GM19239 (cell line): ENCODE results near the gene ADAP1.

Experiments
- DNase-seq: peaks from one replicate; pipeline ENCODE4 v3.0.0; 2011; ENCODE audit warnings: low spot score; ENCODE audit not compliant: insufficient read length
- FAIRE-seq: peaks from 2 replicates; lab custom pipeline; 2011; peaks lifted over from hg19 to GRCh38; lab: Jason Lieb, UNC

ADAP1 gene

DNA sequence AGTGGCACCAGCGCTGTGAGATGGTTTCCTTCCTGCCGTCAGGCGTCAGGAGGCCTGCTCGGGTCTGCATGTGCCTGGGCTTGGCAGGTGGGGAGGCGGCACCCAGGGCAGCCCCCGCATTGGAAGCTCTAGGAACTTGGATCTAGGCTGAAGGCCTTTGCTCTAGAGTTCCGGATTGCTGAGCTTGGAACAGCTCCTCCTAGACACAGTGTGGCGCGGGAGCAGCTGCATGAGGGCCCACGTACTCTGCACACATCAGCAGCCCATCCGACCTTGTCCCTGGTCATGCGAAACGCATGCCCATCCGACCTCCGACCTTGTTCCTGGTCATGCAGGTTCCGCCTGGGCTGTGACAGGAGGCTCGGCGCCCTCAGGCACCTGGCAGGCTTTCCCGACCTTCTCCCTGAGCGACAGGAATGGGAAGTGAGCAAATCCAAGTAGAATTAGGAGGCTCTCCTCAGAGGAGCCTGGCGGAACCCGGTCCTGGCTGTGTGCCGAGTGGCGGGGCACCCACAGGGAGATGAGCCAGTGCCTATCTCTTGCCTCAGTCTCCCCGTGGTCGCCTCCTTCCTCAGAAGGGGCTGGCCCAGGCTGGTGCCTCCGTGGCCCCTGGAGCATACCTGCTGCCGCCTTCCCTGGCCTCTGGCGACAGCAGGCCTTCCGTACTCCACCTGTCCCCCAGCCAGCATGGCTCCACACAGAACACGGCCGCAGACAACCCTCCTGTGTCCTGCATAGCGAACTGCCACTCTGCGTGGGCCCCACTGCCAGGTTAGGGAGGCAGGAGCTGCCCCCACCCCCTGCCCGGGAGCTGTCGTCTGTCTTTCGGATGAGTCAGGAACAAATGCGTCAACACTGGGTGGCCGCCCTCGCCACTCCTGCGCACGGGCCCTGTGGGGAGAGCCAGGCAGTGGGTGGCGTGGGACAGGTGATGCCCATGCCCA lies 66.1 kb downstream of the ADAP1 start:
- FAIRE-seq (no peak), DNase-seq (no peak)

DNA sequence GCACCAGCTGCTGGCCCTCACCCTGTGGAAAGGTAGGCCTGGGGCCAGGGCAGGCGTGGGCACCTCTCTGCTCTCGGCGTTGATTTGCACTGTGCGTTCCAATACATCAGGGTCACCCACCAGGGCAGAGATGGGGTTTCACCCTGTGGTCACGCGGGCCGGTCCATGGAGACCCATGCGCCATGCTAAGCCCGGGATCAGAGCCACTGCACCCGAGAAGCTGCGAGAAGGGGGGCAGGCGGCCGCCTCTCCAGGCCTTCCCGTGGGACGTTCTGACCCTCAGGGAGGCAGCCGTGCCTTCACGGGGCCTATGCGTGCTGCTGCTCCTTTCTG lies 67.0 kb downstream of the ADAP1 start:
- FAIRE-seq (no peak), DNase-seq (no peak)

DNA sequence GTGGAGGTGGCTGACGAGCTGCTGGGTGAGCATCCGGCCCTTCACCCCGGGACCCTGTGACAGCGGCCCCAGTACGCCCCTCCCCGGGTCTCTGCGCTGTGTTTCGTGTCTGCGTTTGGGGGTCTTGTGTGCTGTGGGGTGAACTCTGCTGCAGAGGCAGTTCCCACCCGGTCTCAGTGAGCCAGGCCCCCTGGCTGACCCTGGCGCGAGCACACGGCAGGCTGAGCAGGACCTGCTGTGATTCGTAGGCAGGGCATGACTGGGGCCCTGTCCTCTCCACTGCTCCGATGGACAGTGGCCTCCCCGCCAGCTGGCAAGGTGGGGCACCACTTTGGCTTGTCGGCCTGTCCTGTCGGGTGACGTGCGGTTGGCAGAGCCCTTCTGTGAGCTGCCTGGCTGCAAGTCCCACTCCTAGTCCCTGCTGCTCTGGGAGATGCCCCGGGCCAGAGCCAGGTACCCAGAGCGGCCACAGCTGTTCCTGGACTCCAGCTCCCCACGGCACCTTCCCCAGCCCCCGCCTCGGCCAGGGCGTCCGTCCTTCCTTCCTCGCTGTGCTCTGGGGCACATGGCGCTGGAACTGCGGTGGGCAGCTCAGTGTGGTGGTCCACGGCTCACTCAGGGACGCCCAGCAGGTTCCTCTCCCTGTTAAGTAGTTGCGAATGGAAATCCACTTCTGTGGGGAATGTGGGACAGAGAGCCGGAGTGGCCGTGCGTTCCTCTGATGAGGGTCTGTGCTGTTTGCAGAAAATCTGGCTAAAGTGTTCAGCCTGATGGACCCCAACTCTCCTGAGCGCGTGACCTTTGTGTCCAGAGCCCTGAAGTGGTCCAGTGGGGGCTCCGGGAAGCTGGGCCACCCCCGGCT lies 67.6 kb downstream of the ADAP1 start:
- FAIRE-seq (no peak), DNase-seq (no peak)

DNA sequence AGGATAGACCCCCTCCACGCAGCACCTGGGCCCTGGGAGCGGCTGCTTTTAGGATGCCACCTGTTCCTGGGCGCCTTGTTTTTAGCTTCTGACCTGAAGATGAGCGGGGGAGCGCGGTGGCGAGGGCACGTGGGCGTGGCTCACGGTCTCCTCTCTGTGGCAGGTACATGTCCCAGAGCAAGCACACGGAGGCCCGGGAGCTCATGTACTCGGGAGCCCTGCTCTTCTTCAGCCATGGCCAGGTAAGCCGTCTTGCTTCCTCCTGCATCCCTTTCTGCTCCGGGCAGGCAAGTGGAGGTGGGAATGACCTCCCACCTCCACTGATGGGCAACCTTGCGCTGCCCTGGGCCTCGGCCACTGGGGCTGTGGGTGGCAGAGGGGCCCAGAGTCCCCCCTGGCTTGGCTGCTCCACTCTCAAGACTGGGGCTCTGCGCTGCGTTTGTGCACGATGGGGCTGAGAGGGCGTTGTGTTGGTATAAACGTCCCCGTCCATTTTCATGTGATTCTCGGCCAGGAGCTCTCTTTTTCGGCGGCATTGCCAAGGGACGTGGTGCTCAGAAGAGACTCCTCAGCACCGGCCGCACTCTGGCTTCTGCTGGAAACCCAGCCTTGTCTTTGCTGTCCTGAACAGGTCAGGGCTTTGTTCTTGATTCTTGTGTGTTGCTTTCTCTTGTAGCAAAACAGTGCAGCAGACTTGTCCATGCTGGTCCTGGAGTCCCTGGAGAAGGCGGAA lies 68.4 kb downstream of the ADAP1 start:
- DNase-seq: no peak
- no peak for FAIRE-seq

DNA sequence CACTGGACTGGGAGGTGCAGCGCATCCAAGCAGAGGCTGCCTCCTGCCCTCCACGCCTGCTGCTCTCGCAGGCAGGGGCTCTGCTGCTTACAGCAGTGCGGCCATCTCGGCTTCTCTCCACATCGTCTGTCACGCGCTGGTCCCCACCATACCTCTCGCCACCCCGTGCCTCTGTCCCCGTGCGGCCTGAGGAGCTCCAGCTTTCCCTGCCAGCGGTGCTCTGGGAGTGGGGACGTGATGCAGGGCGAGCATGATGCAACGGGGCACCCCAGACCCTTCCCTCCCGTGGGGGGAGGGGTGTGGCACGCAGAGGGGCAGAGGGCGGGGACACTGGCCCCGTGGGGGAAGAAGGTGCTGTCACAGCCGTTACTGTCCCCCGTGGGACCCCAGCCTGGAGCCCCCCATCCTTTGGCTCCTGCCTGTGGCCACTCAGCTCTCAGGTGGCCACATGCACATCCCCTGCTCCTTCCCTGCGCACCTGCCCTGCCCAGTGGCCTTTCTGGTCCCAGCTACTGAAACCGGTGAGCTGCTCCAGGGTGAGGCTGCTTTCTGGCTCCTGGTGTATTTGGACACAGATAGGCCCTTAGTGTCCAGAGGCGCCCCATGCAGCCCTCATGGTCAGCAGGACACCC lies 69.1 kb downstream of the ADAP1 start:
- DNase-seq: no peak
- no peak for FAIRE-seq

DNA sequence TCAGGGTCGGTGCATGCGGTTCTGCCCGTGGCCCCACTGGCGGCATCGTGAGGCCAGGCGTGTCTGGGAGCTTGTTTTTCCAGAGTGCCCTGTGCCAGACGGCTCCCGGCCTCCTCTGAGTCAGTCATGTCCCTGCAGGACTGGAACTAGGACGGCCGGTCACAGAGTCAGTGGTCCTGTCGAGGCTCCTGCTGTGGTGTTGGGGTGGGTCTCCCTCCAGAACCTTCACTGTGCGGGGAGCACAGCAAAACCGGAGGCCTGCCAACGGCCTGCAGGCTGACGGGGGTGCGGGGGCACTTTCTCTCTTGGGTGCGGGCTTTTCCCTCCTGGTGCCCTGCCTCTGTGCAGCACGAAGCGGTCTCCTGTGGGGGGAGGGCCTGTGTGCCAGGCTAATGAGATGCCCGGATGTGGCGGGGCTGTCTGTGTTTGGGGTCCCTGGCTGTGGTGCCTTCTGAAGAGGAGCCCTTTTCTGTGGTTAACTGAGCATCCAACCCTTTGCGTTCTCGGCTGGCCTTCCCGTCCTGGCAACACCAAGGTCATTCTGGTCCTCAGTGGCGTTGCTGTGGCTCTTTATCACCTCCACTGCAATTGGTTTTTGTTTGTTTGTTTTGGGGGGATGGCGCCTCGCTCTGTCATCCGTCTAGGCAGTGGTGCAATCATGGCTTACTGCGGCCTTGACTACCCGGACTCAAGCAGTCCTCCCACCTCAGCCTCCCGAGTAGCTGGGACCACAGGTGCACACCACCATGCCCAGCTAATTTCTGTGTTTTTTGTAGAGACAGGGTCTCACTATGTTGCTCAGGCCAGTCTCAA lies 70.1 kb downstream of the ADAP1 start:
- no peak for DNase-seq
- FAIRE-seq: no peak

DNA sequence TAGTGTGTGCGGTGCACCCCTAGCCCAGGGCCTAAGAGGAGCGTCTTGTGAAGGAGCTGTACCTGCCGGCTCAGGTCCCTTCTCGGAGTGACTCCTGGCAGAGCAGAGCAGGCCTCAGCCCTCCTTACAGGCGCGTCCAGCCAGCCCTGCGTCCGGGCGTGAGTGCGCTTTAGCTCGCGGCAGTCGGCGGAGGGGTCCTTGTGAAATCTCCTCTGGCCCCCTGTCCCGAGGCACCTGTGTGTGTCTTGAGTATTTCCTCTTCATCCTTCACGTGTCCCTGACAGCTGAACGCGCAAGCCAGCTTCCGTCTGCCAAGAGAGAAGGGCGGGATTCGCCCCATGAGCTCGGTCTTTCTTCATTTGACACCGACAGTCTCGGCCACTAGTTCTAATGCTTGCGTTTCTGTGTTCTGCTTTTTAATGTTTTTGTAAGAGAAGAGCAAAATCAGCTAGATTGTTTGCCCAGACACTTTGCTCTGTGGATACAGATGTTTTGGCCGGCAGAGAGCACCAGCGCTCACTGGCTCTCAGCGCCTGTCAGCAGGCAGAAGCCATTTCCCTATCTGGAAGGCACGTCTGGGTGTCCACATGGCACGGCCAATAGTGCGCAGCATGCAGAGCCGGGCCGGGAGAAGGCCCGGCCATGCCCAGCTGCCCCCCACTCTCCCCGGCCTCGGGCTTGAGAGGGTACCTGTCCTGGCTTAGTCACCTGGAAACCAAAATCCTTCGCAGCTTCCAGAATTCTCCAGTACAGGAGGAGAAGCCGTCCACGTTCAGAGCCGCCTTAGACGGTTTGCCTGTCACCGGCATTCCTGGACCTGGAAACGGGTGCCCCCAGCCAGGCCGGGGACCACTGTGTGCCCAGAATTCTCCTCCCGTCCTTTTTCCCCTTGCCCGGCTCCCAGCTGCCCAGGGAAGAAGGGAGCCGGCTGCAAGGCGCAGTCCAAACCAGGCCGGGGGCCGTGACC lies 71.1 kb downstream of the ADAP1 start:
- FAIRE-seq (no peak), DNase-seq (no peak)

DNA sequence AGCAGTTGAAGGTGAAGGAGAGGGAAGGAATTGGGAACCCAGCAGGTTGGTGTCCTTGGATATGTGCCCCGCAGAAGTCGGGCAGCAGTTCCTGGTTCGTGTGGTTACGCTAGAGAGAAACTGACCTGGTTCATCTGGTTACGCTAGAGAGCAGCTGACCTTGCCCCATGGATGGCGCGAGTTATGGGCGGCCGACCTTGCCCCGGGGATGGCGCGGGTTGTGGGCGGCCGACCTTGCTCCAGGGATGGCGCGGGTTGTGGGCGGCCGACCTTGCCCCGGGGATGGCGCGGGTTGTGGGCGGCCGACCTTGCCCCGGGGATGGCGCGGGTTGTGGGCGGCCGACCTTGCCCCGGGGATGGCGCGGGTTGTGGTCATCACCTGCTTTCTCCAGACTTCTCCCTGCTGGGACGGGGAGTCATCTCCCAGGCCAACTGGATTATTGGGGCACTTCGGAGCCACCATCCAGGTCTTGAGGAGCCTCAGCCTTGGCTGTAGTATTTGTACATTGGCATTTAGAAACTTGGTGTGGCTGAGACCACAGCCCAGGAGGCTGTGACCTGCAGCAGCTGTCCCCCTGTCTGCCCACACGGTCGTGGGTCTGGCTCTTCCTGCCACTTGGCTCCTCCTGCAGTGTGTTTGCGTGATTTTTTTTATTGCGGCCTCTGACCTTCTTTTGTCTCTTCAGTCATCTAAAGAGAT lies 72.0 kb downstream of the ADAP1 start:
- DNase-seq (no peak), FAIRE-seq (no peak)

DNA sequence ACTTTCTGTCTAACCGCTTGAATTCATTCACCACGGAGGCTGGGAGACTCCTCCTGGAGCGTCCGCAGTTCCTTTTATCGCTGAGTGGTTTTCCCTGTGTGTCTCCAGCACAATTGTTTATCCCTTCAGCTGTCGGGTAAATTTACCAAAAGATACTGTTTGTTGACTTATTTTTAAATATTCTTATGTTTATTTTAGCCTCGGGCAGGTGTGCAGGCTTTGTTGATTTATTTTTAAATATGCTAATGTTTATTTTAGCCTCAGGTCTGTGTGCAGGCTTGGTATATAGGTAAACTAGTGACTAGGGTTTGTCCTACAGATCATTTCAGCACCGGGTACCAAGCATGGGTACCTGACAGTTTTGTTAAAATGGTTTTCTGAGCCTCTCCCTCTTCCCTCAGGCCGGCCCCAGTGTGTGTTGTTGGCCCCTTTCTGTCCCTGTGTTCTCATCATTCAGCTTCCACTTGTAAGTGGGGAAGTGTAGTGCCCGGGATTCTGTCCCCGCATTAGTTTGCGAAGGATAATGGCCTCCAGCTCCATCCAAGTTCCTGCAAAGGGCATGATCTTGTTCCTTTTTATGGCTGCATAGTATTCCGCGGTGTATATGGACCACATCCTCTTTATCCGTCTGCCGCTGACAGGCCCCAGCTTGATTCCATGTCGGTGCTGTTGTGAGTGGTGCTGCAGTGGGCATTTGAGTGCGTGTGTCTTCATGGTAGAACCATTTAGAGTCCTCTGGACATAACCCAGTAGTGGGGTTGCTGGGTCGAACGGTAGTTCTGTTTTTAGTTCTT lies 72.8 kb downstream of the ADAP1 start:
- FAIRE-seq (no peak), DNase-seq (no peak)

DNA sequence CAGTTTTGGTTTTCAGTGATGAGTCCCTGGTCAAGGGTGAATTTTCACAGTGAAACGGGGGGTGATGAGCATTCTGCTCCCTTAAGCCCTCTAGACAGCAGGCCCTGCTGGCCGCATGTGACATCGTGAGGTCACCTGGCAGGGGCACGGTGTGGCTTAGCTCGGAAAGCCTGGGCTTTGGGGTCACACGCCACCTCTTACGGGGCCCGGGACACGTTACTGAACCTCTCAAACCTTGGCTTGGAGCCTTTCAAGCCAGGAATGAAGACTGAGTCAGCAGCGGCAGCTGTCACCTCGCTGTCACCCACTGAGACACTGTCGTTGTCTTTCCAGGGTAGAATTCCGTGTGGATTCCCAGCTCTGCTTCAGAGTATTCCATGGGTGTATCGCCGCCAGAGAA lies 74.0 kb downstream of the ADAP1 start:
- FAIRE-seq (no peak), DNase-seq (no peak)

DNA sequence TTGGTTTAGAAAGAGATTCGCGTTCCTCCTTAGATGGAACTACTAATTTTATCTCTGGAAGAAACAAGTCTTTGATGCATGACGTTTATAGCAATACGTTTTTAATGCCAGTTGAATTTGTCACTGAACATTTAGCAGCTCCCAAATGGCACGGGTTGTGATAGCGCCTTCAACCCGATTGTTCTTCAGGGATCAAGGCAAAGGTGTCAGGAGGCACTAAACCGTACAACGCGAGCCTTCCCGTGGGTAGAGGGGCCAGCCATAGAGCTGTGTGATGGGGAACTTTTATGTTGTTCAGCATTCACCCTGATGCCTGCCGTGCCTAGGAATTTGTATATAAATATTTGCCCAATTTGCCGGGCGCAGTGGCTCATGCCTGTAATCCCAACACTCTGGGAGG lies 74.8 kb downstream of the ADAP1 start:
- FAIRE-seq: no peak

DNA sequence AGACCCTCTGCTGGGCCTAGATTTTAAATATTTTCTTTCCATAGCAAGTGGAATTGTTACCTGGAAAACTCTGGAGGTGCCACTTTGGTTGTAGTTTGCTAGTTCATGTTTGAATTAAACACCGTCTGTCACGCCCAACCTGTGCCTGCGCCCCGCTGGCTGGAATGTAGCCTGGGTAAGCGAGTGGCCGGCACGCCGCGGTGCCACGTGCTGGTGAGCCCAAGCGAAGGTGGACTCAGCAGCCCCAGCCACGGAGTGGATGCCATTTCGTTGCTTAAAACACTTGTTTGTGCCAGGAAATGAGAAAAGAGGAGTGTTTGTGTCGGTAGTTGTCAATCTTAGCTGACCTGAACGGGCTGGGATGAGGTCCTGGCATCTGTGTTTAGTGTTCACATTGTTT lies 75.4 kb downstream of the ADAP1 start:
- FAIRE-seq (no peak), DNase-seq (no peak)

More for the DNA sequence above, 74.8 kb downstream of the ADAP1 start:
- no peak for DNase-seq

DNA sequence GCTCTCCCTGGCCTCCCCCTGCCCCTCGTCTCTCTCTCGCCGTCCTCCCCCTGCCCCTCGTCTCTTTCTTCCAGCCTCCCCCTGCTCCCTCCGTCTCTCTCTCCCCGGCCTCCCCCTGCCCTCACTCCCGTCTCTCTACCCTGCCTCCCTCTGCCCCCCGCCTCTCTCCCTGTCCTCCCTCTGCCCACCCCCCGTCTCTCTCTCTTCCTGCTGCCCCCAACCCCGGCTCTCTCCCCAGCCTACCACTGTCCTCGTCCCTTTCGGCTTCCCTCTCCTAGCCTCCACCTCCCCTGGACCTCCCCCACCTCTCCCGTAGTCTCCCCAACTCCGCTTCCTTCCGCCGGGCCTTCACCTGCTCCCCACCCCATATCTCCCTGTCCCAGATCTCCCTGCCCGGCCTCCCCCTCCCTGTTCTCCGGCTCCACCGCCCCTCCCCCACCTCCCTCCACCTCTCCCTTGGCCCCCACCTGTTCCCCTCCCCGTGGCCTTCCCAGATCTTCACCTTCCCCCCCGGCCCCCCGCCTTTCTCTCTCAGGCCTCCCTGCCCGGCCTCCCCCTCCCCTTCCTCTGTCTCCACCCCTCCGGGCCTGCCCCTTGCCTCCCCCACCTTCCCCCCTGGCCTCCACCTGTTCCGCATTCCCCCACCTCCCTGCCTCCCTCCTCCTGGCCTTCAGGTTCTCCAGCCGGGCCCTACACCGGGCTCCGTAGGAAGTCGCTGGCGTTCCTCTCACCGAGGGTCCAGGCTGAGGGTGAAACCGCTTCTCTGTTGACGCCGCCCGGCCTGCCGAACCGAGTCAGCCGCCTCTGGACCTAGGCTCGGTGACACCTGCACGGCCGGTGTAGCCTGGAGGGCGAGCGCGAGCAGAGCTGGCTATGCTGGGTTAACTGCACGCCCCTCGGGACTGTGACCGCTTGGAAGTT lies 76.9 kb downstream of the ADAP1 start:
- DNase-seq (no peak), FAIRE-seq (no peak)

DNA sequence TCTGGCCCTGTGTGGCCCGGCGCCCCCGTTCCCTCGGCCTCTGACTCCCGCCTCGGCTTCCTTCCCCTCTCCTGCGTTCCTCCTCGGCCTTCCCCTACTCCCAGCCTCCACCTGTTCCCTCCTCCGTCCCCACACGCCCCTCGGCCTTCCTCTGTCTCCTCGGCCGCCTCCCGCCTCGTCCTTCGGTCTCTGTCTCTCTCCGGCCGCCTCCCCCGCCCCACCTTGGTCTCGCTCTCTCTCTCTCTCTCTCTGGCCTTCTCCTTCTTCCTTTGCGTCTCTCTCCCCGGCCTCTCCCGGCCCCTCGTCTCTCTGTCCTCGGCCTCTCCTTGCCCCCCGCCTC lies 77.5 kb downstream of the ADAP1 start:
- DNase-seq (no peak), FAIRE-seq (peak; percentile 39)

DNA sequence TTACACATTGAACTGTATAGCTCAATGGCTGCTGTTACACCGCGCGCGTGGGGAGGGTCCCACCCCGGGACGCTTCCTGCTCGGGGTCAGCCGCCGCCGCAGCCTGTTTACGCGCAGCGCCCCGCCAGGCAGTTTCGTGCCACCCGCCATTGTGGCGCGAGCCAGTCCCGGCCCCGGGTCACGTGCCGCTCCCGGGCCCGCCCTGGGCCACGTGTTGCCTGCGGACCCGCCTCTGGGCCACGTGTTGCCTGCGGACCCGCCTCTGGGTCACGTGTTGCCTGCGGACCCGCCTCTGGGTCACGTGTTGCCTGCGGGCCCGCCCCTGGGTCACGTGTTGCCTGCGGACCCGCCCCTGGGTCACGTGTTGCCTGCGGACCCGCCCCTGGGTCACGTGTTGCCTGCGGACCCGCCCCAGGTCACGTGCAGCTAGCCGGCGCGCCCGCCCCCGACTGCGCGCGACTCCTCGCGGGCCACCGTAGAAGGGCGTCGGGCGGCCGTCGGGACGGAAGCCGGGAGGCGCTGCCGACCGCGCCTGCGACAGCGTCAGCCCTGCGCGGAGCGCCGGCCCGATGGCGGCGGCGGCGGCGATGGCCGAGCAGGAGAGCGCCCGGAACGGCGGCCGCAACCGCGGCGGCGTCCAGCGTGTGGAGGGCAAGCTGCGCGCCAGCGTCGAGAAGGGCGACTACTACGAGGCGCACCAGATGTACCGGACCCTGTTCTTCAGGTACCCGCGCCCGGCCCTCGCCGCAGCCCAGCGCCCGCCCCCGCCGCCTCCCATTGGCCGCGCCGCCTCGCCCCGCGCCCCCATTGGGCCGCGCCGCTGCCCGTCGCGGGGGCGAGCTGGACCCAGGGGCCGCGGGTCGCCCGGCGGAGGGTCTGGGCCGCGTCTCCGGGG lies 78.2 kb downstream of the ADAP1 start, which contains the start of gene GET4:
GET4 (plus strand) TSS at position 478 of the 895 bp plus-strand sequence; CDS start at position 570, 92 bp downstream.
- FAIRE-seq (peak; percentile 89), DNase-seq (peak; percentile 95)
